Measurements from ENCODE around the gene LIN37. TPM values are rescaled to one million over a fixed set of nuclear protein-coding genes. Genes with fewer than 3 reads are reported as not detected.

LIN37 gene
- total RNA-seq = 4.0 and 9.5 TPM in 2 replicates

GRCh38 chr19:35748106-35749020 lies at the start of gene LIN37:
LIN37 (plus strand) TSS chr19:35748576; CDS start chr19:35748725, 149 bp downstream.

GRCh38 chr19:35704218-35704617 lies 44.2 kb upstream of the LIN37 start, which contains the start of gene ZBTB32:
ZBTB32 (plus strand) TSS chr19:35704558; CDS start chr19:35714627, 10,069 bp downstream.

GRCh38 chr19:35717665-35718344 lies 30.6 kb upstream of the LIN37 start, which contains the start of gene KMT2B:
KMT2B (plus strand) TSS chr19:35718003; CDS start chr19:35718019, 16 bp downstream.

GRCh38 chr19:35742121-35742724 lies 6.2 kb upstream of the LIN37 start, which contains the start of gene IGFLR1:
IGFLR1 (minus strand) TSS chr19:35742452; CDS start chr19:35741180, 1,272 bp downstream.

GRCh38 chr19:35745328-35746086 lies 2.9 kb upstream of the LIN37 start, which contains the start of the genes PSENEN and U2AF1L4:
PSENEN (plus strand) TSS chr19:35745651; CDS start chr19:35745931, 280 bp downstream.
U2AF1L4 (minus strand) TSS chr19:35745418; CDS start chr19:35745391, 27 bp downstream.

GRCh38 chr19:35756377-35757230 lies 8.2 kb downstream of the LIN37 start, which contains the start of gene HSPB6:
HSPB6 (minus strand) TSS chr19:35757029; CDS start chr19:35757008, 21 bp downstream.

GRCh38 chr19:35757749-35758608 lies 9.6 kb downstream of the LIN37 start, which contains the start of gene PROSER3:
PROSER3 (plus strand) TSS chr19:35758176; CDS start chr19:35758216, 40 bp downstream.

GRCh38 chr19:35775298-35776101 lies 27.1 kb downstream of the LIN37 start, which contains the start of gene ARHGAP33:
ARHGAP33 (plus strand) TSS chr19:35775564; CDS start chr19:35775659, 95 bp downstream.

Other genes starting within 250 kb of the LIN37 start
- gene DMKN, start 234.9 kb upstream of the LIN37 start, total RNA-seq = not detected in 2 replicates
- gene SBSN, start 220.3 kb upstream of the LIN37 start, total RNA-seq = 0.09 TPM in 1 of 2 replicates, not detected in the other
- gene GAPDHS, start 215.1 kb upstream of the LIN37 start, total RNA-seq = not detected in 2 replicates
- 72.9 and 73.4 TPM in 2 replicates for gene TMEM147, start 202.9 kb upstream of the LIN37 start, total RNA-seq
- gene ATP4A, start 184.9 kb upstream of the LIN37 start, total RNA-seq = not detected in 2 replicates
- gene PMIS2, start 162.4 kb upstream of the LIN37 start, total RNA-seq = not detected in 2 replicates
- gene HAUS5, start 135.8 kb upstream of the LIN37 start, total RNA-seq = 6.5 and 6.7 TPM in 2 replicates
- 35.3 and 36.1 TPM in 2 replicates for gene RBM42, start 119.5 kb upstream of the LIN37 start, total RNA-seq
- gene ETV2, start 106.8 kb upstream of the LIN37 start, total RNA-seq = 0.09 and 0.18 TPM in 2 replicates
- gene COX6B1, start 100.3 kb upstream of the LIN37 start, total RNA-seq = 365 and 476 TPM in 2 replicates
- not detected in 2 replicates for gene UPK1A, start 82.1 kb upstream of the LIN37 start, total RNA-seq
- gene ZBTB32, start 44.0 kb upstream of the LIN37 start, total RNA-seq = not detected in 2 replicates
- 6.2 and 8.8 TPM in 2 replicates for gene KMT2B, start 30.6 kb upstream of the LIN37 start, total RNA-seq
- 0.09 and 1.3 TPM in 2 replicates for gene IGFLR1, start 6.1 kb upstream of the LIN37 start, total RNA-seq
- 2.9 and 4.8 TPM in 2 replicates for gene U2AF1L4, start 3.2 kb upstream of the LIN37 start, total RNA-seq
- gene PSENEN, start 2.9 kb upstream of the LIN37 start, total RNA-seq = 10.3 and 18.1 TPM in 2 replicates
- 0.09 and 2.8 TPM in 2 replicates for gene HSPB6, start 8.5 kb downstream of the LIN37 start, total RNA-seq
- gene PROSER3, start 9.6 kb downstream of the LIN37 start, total RNA-seq = 2.2 and 2.3 TPM in 2 replicates
- gene ARHGAP33, start 27.0 kb downstream of the LIN37 start, total RNA-seq = 1.3 and 1.4 TPM in 2 replicates
- not detected in 2 replicates for gene PRODH2, start 64.3 kb downstream of the LIN37 start, total RNA-seq
- gene NPHS1, start 103.9 kb downstream of the LIN37 start, total RNA-seq = not detected in 2 replicates
- gene KIRREL2, start 108.3 kb downstream of the LIN37 start, total RNA-seq = under 0.01 TPM in 1 of 2 replicates, not detected in the other
- 3.4 TPM in 2 replicates for gene APLP1, start 120.0 kb downstream of the LIN37 start, total RNA-seq
- gene NFKBID, start 152.0 kb downstream of the LIN37 start, total RNA-seq = 2.8 and 3.2 TPM in 2 replicates
- gene HCST, start 154.0 kb downstream of the LIN37 start, total RNA-seq = 0.47 TPM in 1 of 2 replicates, not detected in the other
- gene TYROBP, start 159.7 kb downstream of the LIN37 start, total RNA-seq = not detected in 2 replicates
- 1.5 and 2.8 TPM in 2 replicates for gene LRFN3, start 187.8 kb downstream of the LIN37 start, total RNA-seq
- gene SDHAF1, start 246.6 kb downstream of the LIN37 start, total RNA-seq = 8.3 and 9.0 TPM in 2 replicates

Data from endothelial cell of coronary artery (primary cell).